A673 (cell line): ENCODE results near the gene ITGA11. TPM values are rescaled to one million over a fixed set of nuclear protein-coding genes. Genes with fewer than 3 reads are reported as not detected.

Experiments used
- BruUV-seq: library from RNA; stranded (reverse); fragments of 400-500 nt; replicated peaks from 2 replicates; lab custom pipeline; 2021; lab: Mats Ljungman, UMichigan
- CTCF ChIA-PET: fragments of 300-600 bp; sonication (Branson Sonifier 250); formaldehyde crosslinking; loops from one replicate; lab custom pipeline; 2022; ENCODE audit warnings: antibody characterized with exemption; lab: Charles Lee
- POLR2A ChIA-PET: fragments of 300-600 bp; sonication (Branson Sonifier 250); formaldehyde crosslinking; loops from one replicate; lab custom pipeline; 2022; ENCODE audit warnings: antibody characterized with exemption; ENCODE audit not compliant: low non-redundant PET; lab: Charles Lee
- DNase-seq: peaks from one replicate; pipeline ENCODE4 v3.0.0-alpha.2; 2015; ENCODE audit warnings: low spot score
- H3K27ac ChIP-seq: fragments of 200-600 bp; sonication (generic); 2 replicates; pipeline ENCODE4 v1.5.1; 2016; ENCODE audit warnings: mixed run types, low read depth, mild to moderate bottlenecking, mixed read lengths, antibody characterized with exemption, low read length; ENCODE audit not compliant: poor library complexity, severe bottlenecking
- H3K27me3 ChIP-seq: fragments of 200-600 bp; sonication (generic); replicated peaks from 2 replicates; pipeline ENCODE4 v1.6.1; 2017; ENCODE audit warnings: mixed run types, low read depth, mild to moderate bottlenecking, mixed read lengths, antibody characterized with exemption, low read length; ENCODE audit not compliant: insufficient read depth, poor library complexity
- H3K36me3 ChIP-seq: fragments of 200-600 bp; sonication (generic); 2 replicates; pipeline ENCODE4 v1.6.1; 2016; ENCODE audit warnings: mixed run types, mild to moderate bottlenecking, mixed read lengths, antibody characterized with exemption, low read length; ENCODE audit not compliant: insufficient read depth, poor library complexity, severe bottlenecking
- H3K4me1 ChIP-seq: fragments of 200-600 bp; sonication (generic); 2 replicates; pipeline ENCODE4 v1.6.1; 2017; ENCODE audit warnings: mixed run types, mild to moderate bottlenecking, mixed read lengths, antibody characterized with exemption, low read length; ENCODE audit not compliant: insufficient read depth, poor library complexity, severe bottlenecking
- H3K4me3 ChIP-seq: fragments of 200-600 bp; sonication (generic); 2 replicates; pipeline ENCODE4 v1.5.1; 2016; ENCODE audit warnings: low read depth, mixed run types, mild to moderate bottlenecking, mixed read lengths, low read length; ENCODE audit not compliant: poor library complexity, severe bottlenecking
- H3K9me3 ChIP-seq: fragments of 200-600 bp; sonication (generic); 2 replicates; pipeline ENCODE4 v1.6.1; 2016; ENCODE audit warnings: mixed run types, low read depth, mild to moderate bottlenecking, mixed read lengths, antibody characterized with exemption, low read length; ENCODE audit not compliant: poor library complexity, severe bottlenecking
- EZH2 ChIP-seq: fragments of 200-600 bp; sonication (generic); IDR thresholded peaks from 2 replicates; pipeline ENCODE4 v1.6.1; 2017; ENCODE audit warnings: borderline replicate concordance, low read depth, mild to moderate bottlenecking, mixed read lengths, antibody characterized with exemption, low read length; ENCODE audit not compliant: poor library complexity, severe bottlenecking
- intact Hi-C: fragments of 100-400 bp; cut with micrococcal nuclease; formaldehyde crosslinking; loops from one replicate; pipeline ENCODE4 v1.10.0; 2022; ENCODE audit not compliant: unreplicated experiment
- total RNA-seq: library from RNA; stranded (reverse); gene quantifications from 2 replicates; pipeline ENCODE4 v1.2.3, GENCODE V29; 2021
- TF ChIP-seq, protein P1 (sequence below): fragments of 300-800, 200-600 bp; sonication (generic); conservative IDR thresholded peaks from 2 replicates; pipeline ENCODE4 v1.5.1; 2017; ENCODE audit warnings: low read depth, mild to moderate bottlenecking, antibody characterized with exemption, low read length, moderate library complexity, mixed read lengths

Gene ITGA11
- total RNA-seq, 1 experiment from 2014 or later, result 0.45 TPM

DNA sequence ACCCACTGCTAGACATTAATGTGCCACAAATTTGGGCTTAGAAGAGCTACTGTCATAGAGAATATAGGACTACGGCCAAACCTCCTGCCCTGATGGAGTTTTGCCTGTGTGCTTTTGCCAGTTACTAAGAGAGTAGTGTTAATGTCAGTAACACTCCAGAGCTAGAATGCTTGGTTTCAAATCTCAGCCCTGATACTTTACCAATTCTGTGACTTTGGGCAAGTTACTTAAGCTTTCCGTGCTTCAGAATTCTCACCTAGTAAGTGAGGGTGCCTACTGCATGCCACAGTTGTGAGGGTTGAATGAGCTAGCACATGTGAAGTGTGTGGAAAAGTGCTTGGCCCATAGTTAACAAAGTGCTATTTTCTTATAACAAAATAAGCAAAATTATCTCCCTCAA is 10.9 kb upstream of the ITGA11 start:
- ChIA-PET CTCF (no interaction called here), POLR2A (no interaction called here)
- no TSS peak for BruUV-seq
- DNase-seq, result no peak
- TF ChIP-seq, protein P1, sequence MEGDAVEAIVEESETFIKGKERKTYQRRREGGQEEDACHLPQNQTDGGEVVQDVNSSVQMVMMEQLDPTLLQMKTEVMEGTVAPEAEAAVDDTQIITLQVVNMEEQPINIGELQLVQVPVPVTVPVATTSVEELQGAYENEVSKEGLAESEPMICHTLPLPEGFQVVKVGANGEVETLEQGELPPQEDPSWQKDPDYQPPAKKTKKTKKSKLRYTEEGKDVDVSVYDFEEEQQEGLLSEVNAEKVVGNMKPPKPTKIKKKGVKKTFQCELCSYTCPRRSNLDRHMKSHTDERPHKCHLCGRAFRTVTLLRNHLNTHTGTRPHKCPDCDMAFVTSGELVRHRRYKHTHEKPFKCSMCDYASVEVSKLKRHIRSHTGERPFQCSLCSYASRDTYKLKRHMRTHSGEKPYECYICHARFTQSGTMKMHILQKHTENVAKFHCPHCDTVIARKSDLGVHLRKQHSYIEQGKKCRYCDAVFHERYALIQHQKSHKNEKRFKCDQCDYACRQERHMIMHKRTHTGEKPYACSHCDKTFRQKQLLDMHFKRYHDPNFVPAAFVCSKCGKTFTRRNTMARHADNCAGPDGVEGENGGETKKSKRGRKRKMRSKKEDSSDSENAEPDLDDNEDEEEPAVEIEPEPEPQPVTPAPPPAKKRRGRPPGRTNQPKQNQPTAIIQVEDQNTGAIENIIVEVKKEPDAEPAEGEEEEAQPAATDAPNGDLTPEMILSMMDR, result no peak
- TF ChIP-seq EZH2, result no peak
- Histone ChIP-seq H3K4me3 (no peak overlapping the region), H3K9me3 (no peaks in the 10 kb centered on the region), H3K4me1 (no peaks in the 10 kb centered on the region), H3K27me3 (peaks cover 10% of the 10 kb centered on the region), H3K27ac (no peak overlapping the region), H3K36me3 (no peaks in the 10 kb centered on the region)
- intact Hi-C loops, result no loop called here

DNA sequence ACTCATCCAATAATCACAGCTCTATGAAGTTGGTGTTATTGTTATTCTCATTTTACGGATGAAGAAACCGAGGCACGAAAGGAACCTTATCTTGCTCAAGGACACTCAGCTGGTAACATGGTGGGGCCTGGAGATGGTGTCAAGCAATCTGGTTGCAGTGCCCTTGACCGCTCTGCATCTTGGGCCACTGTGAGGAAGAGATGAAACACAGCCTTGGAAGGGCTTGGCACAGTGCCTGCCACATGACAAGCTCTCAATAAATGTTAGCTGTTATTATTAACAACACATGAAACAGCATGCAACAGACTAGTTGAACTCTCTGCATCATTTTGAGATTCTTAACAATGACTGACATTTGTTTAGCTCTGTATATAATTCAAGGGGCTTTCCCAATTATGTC is 10.1 kb upstream of the ITGA11 start:
- no peak overlapping the region for H3K27ac ChIP-seq
- no peak for DNase-seq
- TF ChIP-seq, protein P1, result no peak
- no peak for TF ChIP-seq EZH2
- H3K27me3 ChIP-seq, result peaks cover 19% of the 10 kb centered on the region
- BruUV-seq, result no TSS peak
- CTCF ChIA-PET, result no interaction called here
- no peak overlapping the region for H3K4me3 ChIP-seq
- H3K36me3 ChIP-seq, result no peaks in the 10 kb centered on the region
- intact Hi-C loops, result no loop called here
- H3K4me1 ChIP-seq, result no peaks in the 10 kb centered on the region
- POLR2A ChIA-PET, result no interaction called here
- H3K9me3 ChIP-seq, result no peaks in the 10 kb centered on the region

DNA sequence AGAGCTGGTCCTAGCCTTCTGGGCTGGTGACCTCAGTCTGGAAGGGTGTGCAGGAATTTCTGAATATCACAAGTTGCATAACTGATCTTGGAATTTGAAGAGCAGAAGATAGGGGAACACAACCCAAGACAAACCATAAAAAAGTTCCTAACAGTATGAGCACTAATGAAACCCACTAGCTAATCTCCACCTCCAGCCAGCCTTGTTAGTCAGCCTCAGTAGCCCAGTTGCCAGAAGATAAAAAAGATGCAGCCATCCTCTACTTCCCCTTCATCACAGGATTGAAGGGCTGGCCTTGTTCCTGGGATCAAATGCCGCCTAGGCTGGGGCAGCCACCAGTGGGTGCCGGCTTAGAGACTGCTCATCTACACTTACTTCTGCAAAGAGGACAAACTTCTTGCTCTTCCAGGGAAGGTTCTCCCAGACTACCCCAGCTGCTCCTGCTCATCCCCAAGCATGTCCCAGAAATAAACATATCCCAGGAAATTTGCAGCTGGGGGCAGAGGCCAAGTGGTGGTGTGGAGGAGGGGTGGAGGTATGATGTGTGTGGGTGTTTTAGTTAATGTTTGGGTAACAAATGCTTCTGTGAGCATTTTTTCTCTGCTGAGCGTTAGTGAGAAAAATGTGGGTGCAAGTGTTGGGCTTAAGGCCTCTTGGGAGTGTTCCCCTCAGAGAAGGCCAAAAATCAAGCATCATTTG is 9.2 kb upstream of the ITGA11 start:
- H3K9me3 ChIP-seq, result no peaks in the 10 kb centered on the region
- no TSS peak for BruUV-seq
- intact Hi-C loops, result loop anchor here (2.0 kb wide), 1 partner anchor 42 kb away; no protein-coding TSS in a partner anchor
- H3K36me3 ChIP-seq, result no peaks in the 10 kb centered on the region
- TF ChIP-seq, protein P1, result no peak
- no peak overlapping the region for H3K27ac ChIP-seq
- CTCF ChIA-PET, result no interaction called here
- no peak overlapping the region for H3K4me3 ChIP-seq
- POLR2A ChIA-PET, result no interaction called here
- no peak for DNase-seq
- no peaks in the 10 kb centered on the region for H3K4me1 ChIP-seq
- H3K27me3 ChIP-seq, result peaks cover 25% of the 10 kb centered on the region
